ENCODE data around the gene BMP10. TPM values are rescaled to one million over a fixed set of nuclear protein-coding genes. Genes with fewer than 3 reads are reported as not detected.

Gene BMP10
- total RNA-seq, 1 donor from 2014 or later: not detected

DNA sequence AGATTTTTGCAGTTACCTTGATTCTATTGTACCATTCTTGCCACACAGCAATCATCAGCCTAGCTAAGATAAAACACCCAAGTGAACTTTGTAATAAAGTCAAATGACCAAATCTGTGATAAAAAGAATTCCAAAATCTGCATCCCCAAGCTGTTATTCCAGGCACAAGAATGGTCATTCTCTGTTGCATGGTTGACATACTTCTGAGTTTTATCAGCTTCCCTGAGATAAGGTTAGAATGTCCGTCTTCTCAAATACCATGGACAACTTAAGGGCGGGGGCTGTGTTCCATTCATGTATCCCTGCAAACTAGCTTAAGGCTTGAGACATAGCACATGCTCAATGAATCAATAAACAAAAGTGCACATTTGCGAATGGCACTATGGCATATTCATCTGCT, 8.1 kb upstream of the BMP10 start:
- Histone ChIP-seq H3K36me3 (ENCODE audit: control insufficient read depth, insufficient read depth, low read length) (no peaks in the 10 kb centered on the region), H3K4me3 (ENCODE audit: low read depth, low read length) (no peak overlapping the region), H3K27me3 (ENCODE audit: control insufficient read depth, insufficient read depth, low read length) (peaks cover 9% of the 10 kb centered on the region)
- no peak for DNase-seq (ENCODE audit: low read depth)
- no peak for TF ChIP-seq CTCF (IDR thresholded peaks at IDR 0.05; ENCODE audit: insufficient read depth, low read length, severe bottlenecking)
- FAIRE-seq: peak; percentile 62

DNA sequence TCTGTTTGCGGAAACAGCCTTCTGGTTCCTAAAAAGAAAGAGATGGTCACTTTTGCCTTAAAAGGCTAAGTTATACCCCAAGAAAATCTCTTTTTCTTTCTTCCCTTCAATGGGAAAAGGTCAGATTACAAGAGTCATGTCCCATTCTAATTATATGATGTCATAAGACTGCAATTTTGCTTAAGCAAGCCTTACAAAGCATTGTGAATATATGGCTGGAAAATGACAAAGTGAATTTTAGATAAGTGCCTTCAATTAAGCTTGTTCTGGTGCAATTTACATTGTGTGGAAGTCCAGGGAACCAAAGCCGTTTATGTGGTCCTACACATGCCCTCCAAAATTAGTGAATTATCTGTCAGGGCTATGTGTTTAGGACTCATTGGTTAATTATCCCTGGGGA, 7.6 kb upstream of the BMP10 start:
- FAIRE-seq (no peak), DNase-seq (ENCODE audit: low read depth) (peak; percentile 12)
- Histone ChIP-seq H3K27me3 (ENCODE audit: control insufficient read depth, insufficient read depth, low read length) (peaks cover 9% of the 10 kb centered on the region), H3K4me3 (ENCODE audit: low read depth, low read length) (no peak overlapping the region), H3K36me3 (ENCODE audit: control insufficient read depth, insufficient read depth, low read length) (no peaks in the 10 kb centered on the region)
- no peak for TF ChIP-seq CTCF (IDR thresholded peaks at IDR 0.05; ENCODE audit: insufficient read depth, low read length, severe bottlenecking)

- Histone ChIP-seq H3K36me3 (ENCODE audit: control insufficient read depth, insufficient read depth, low read length) (no peaks in the 10 kb centered on the region), H3K4me3 (ENCODE audit: low read depth, low read length) (no peak overlapping the region), H3K27me3 (ENCODE audit: control insufficient read depth, insufficient read depth, low read length) (peaks cover 9% of the 10 kb centered on the region)
- no peak for DNase-seq (ENCODE audit: low read depth)
- FAIRE-seq: no peak
- TF ChIP-seq CTCF (IDR thresholded peaks at IDR 0.05; ENCODE audit: insufficient read depth, low read length, severe bottlenecking): no peak
These were observed 7.0 kb upstream of the BMP10 start for GRCh38 chr2:68878071-68878711.

DNA sequence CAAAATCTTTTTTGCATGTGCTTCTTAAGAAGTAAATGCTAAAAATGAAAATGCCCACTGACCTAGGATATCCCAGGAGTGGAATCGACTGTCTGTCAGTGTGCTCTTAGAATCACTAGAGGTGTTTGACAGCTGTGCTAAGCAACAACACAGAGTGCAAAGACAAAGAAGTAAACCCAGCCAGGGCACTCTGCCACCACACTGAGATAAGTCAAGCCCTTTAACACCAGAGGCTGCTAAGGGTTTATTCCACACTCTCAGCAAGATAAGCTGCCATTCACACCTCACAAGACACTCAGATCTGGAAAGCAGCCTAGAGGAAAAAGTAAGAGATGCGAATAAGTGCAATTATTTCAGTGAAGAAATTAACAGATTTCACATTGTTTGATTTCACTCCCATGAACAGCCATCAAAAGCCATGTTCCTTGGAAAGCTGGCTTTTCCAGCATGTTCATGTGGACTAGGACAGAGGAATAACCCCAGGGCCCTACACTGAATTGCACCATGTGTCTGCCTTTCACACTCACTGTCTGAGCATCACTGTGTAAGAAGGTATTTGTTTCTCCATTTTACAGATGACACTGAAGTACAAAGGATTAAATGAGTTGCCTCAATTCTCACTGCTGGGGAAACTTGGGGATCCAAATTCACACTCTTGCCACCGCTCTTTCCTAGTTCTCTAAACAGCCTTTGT, 6.0 kb upstream of the BMP10 start:
- TF ChIP-seq CTCF (IDR thresholded peaks at IDR 0.05; ENCODE audit: insufficient read depth, low read length, severe bottlenecking): no peak
- Histone ChIP-seq H3K27me3 (ENCODE audit: control insufficient read depth, insufficient read depth, low read length) (peaks cover 9% of the 10 kb centered on the region), H3K4me3 (ENCODE audit: low read depth, low read length) (no peak overlapping the region), H3K36me3 (ENCODE audit: control insufficient read depth, insufficient read depth, low read length) (no peaks in the 10 kb centered on the region)
- FAIRE-seq (no peak), DNase-seq (ENCODE audit: low read depth) (no peak)

GRCh38 chr2:68870215-68870614, 982 bp downstream of the BMP10 start:
- Histone ChIP-seq H3K27me3 (ENCODE audit: control insufficient read depth, insufficient read depth, low read length) (peaks cover 1% of the 10 kb centered on the region), H3K4me3 (ENCODE audit: low read depth, low read length) (no peak overlapping the region), H3K36me3 (ENCODE audit: control insufficient read depth, insufficient read depth, low read length) (no peaks in the 10 kb centered on the region)
- DNase-seq (ENCODE audit: low read depth): peak; percentile 36
- no peak for FAIRE-seq
- TF ChIP-seq CTCF (IDR thresholded peaks at IDR 0.05; ENCODE audit: insufficient read depth, low read length, severe bottlenecking): no peak

All from bronchial epithelial cell (primary cell).